ENCODE results near the gene CSHL1.

GRCh38 chr17:63880706-63881105 is 30.4 kb downstream of the CSHL1 start:
- no peak for TF ChIP-seq EP300 (IDR thresholded peaks at IDR 0.05)
- no peak for TF ChIP-seq CTCF (IDR thresholded peaks at IDR 0.05)
- no peak for TF ChIP-seq POLR2A (IDR thresholded peaks at IDR 0.05)

All from sigmoid colon (tissue), 4 donors.